BJ (cell line): ENCODE data around the gene TFAP2E. TPM values are rescaled to one million over a fixed set of nuclear protein-coding genes. Genes with fewer than 3 reads are reported as not detected.
A peak's percentile ranks its signal among the peaks of the same experiment; 100 is the strongest.

Source experiments
- CTCF ChIA-PET: fragments of 350-600 bp; formaldehyde crosslinking; extraction: SDS; loops from one replicate; lab custom pipeline; 2021; ENCODE audit warnings: antibody characterized with exemption, inconsistent platforms; lab: Yijun Ruan, JAX
- POLR2A ChIA-PET: fragments of 300-600 bp; sonication (Branson Sonifier 250); formaldehyde crosslinking; extraction: SDS; loops from one replicate; lab custom pipeline; 2021; ENCODE audit warnings: antibody characterized with exemption; lab: Charles Lee
- DNase-seq: peaks from one replicate; pipeline ENCODE4 v3.0.0-alpha.2; 2011; ENCODE audit warnings: low read depth
- H3K27me3 ChIP-seq: 2 replicates; pipeline ENCODE4 v1.6.0; 2011; ENCODE audit warnings: low read length; ENCODE audit not compliant: control insufficient read depth, insufficient read depth
- H3K36me3 ChIP-seq: 2 replicates; pipeline ENCODE4 v1.5.1; 2011; ENCODE audit warnings: low read length; ENCODE audit not compliant: control insufficient read depth, insufficient read depth
- H3K4me3 ChIP-seq: 2 replicates; pipeline ENCODE4 v1.5.1; 2011; ENCODE audit warnings: low read depth, mild to moderate bottlenecking, control low read depth, low read length
- polyA plus RNA-seq: library from polyadenylated mRNA; depleted of rRNA; stranded (reverse); fragments of >200 nt; gene quantifications from 2 replicates; pipeline ENCODE4 v1.2.3, GENCODE V29; 2011
- TF ChIP-seq, protein P1 (sequence below): IDR thresholded peaks from 2 replicates; pipeline ENCODE4 v1.5.1; 2011; ENCODE audit warnings: low read depth, mild to moderate bottlenecking, control low read depth, inconsistent platforms, low read length, moderate library complexity; ENCODE audit not compliant: insufficient read depth

The TFAP2E gene
- polyA plus RNA-seq, 1 experiment, result 0.07 TPM

- TF ChIP-seq, protein P1, sequence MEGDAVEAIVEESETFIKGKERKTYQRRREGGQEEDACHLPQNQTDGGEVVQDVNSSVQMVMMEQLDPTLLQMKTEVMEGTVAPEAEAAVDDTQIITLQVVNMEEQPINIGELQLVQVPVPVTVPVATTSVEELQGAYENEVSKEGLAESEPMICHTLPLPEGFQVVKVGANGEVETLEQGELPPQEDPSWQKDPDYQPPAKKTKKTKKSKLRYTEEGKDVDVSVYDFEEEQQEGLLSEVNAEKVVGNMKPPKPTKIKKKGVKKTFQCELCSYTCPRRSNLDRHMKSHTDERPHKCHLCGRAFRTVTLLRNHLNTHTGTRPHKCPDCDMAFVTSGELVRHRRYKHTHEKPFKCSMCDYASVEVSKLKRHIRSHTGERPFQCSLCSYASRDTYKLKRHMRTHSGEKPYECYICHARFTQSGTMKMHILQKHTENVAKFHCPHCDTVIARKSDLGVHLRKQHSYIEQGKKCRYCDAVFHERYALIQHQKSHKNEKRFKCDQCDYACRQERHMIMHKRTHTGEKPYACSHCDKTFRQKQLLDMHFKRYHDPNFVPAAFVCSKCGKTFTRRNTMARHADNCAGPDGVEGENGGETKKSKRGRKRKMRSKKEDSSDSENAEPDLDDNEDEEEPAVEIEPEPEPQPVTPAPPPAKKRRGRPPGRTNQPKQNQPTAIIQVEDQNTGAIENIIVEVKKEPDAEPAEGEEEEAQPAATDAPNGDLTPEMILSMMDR, result no peak
- ChIA-PET CTCF (interaction anchor here (0.5 kb wide), 1 partner anchor 122 kb away, joined by 4 read pairs; no protein-coding TSS in a partner anchor), POLR2A (no interaction called here)
Measured at GRCh38 chr1:35623832-35624231, 50.7 kb downstream of the TFAP2E start.

DNA sequence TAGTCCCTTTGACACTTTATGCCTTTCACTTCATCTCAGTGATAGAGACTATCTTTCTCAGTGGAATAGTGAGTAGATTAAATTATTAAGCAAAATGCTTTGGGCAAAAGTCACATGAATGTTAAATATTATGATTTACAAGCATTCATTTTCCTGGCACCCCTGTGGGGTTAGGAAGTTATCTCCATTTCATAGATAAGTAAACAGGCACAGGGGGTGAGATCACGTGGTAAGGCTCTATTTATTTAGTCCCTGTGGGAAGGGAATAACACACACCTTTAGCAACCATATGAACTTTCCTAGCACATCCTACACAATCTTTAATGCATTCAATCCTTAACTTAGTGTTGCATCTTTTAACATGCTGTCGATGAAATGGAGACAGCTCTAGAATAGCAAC, 55.9 kb downstream of the TFAP2E start:
- Histone ChIP-seq H3K27me3 (no peaks in the 10 kb centered on the region), H3K4me3 (no peak overlapping the region), H3K36me3 (peaks cover 11% of the 10 kb centered on the region; the same call in 1 of the 2 replicates)
- no peak for DNase-seq
- CTCF ChIA-PET, result interaction anchor here (1.4 kb wide), 1 partner anchor 8 kb away, joined by 3 read pairs; no protein-coding TSS in a partner anchor
- POLR2A ChIA-PET, result no interaction called here
- TF ChIP-seq, protein P1, result no peak

More at GRCh38 chr1:35623832-35624231, 50.7 kb downstream of the TFAP2E start:
- H3K36me3 ChIP-seq, result peaks cover 5% of the 10 kb centered on the region
- no peaks in the 10 kb centered on the region for H3K27me3 ChIP-seq
- DNase-seq, result no peak
- no peak overlapping the region for H3K4me3 ChIP-seq

DNA sequence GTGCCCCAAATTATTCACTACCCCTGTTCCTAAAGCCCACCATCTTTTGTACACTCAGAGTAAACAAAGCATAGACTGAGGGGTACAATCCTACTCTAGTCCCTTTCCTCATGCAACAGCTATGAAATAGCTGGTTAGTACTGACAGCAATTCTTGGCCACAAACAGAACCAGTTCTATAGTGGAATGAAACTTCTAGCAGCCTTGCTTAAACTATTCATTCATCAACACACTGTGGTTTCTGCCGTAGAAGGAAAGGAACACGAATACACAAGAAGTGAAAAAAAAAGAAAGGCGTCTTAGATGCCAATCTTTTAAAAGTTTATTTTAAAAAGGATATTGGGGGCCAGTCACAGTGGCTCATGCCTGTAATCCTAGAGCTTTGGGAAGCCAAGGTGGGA, 58.3 kb downstream of the TFAP2E start:
- ChIA-PET CTCF (no interaction called here), POLR2A (no interaction called here)
- H3K36me3 ChIP-seq, result peaks cover 18% of the 10 kb centered on the region
- no peaks in the 10 kb centered on the region for H3K27me3 ChIP-seq
- H3K4me3 ChIP-seq, result no peak overlapping the region
- no peak for DNase-seq
- TF ChIP-seq, protein P1, result no peak

- Histone ChIP-seq H3K36me3 (peaks cover 16% of the 10 kb centered on the region), H3K27me3 (no peaks in the 10 kb centered on the region), H3K4me3 (no peak overlapping the region)
- TF ChIP-seq, protein P1, result no peak
- no peak for DNase-seq
- CTCF ChIA-PET, result interaction anchor here (0.6 to 1.3 kb wide), 2 partner anchors 93 to 95 kb away, joined by 3 read pairs; no protein-coding TSS in a partner anchor
- POLR2A ChIA-PET, result no interaction called here
Measured at GRCh38 chr1:35633547-35633946, 60.4 kb downstream of the TFAP2E start.

- TF ChIP-seq, protein P1, result no peak
- Histone ChIP-seq H3K4me3 (peak overlapping the region; percentile 32), H3K36me3 (peaks cover 12% of the 10 kb centered on the region), H3K27me3 (no peaks in the 10 kb centered on the region)
- no peak for DNase-seq
- ChIA-PET CTCF (interaction anchor here (0.9 to 2.0 kb wide), 5 partner anchors 9 to 132 kb away, joined by 3 to 9 read pairs (median 3); partner anchors contain the start of gene CLSPN), POLR2A (no interaction called here)
Measured at GRCh38 chr1:35637401-35637809, 64.3 kb downstream of the TFAP2E start.
